Endothelial cell of umbilical vein (primary cell): ENCODE results near the gene TIFAB. TPM values are rescaled to one million over a fixed set of nuclear protein-coding genes. Genes with fewer than 3 reads are reported as not detected.

Experiments used
- BruUV-seq: library from RNA; stranded (reverse); fragments of 400-500 nt; replicated peaks from 2 replicates; lab custom pipeline; 2021; lab: Mats Ljungman, UMichigan
- CTCF ChIA-PET: fragments of 300-600, 350-600 bp; sonication (Branson Sonifier 250); formaldehyde crosslinking; loops from one replicate; lab custom pipeline; 2021; ENCODE audit warnings: antibody characterized with exemption, inconsistent platforms; lab: Charles Lee
- POLR2A ChIA-PET: fragments of 300-600, 350-600 bp; sonication (Branson Sonifier 250); formaldehyde crosslinking; loops from one replicate; lab custom pipeline; 2021; ENCODE audit warnings: antibody characterized with exemption, inconsistent platforms; lab: Charles Lee
- DNase-seq: peaks from one replicate; pipeline ENCODE4 v3.0.0-alpha.2; 2011; ENCODE audit warnings: low read depth, low spot score
- FAIRE-seq: peaks from 2 replicates; lab custom pipeline; 2011; peaks lifted over from hg19 to GRCh38; lab: Jason Lieb, UNC
- H2AFZ ChIP-seq: 2 replicates; pipeline ENCODE4 v1.6.0; 2012; ENCODE audit warnings: low read depth, low read length, control low read depth, inconsistent platforms
- H3K27ac ChIP-seq: 2 replicates; pipeline ENCODE4 v1.5.1; 2011; ENCODE audit warnings: low read depth, mild to moderate bottlenecking, control low read depth, low read length, moderate library complexity; ENCODE audit not compliant: insufficient read depth
- H3K27me3 ChIP-seq, 2 experiments: 2 replicates each; pipeline versions ENCODE4 v1.6.0 to v1.6.1; 2011; ENCODE audit warnings: low read length in 2 of 2, mixed read lengths in 1 of 2; ENCODE audit not compliant: control insufficient read depth in 2 of 2, insufficient read depth in 2 of 2
- H3K36me3 ChIP-seq, 2 experiments: 2 replicates in 1 of 2; 3 replicates in 1 of 2; pipeline ENCODE4 v1.5.1; 2011; ENCODE audit warnings: low read length in 2 of 2, mild to moderate bottlenecking in 1 of 2, moderate library complexity in 1 of 2; ENCODE audit not compliant: control insufficient read depth in 2 of 2, insufficient read depth in 2 of 2; ENCODE audit errors: extremely low read depth in 1 of 2
- H3K4me1 ChIP-seq: 3 replicates; pipeline ENCODE4 v1.5.1; 2011; ENCODE audit warnings: mild to moderate bottlenecking, low read length; ENCODE audit not compliant: control insufficient read depth, insufficient read depth; ENCODE audit errors: extremely low read depth
- H3K4me2 ChIP-seq: 2 replicates; pipeline ENCODE4 v1.6.1; 2011; ENCODE audit warnings: low read length, control low read depth, mixed read lengths; ENCODE audit not compliant: insufficient read depth
- H3K4me3 ChIP-seq, 3 experiments: fragments of 200-600 bp in 1 of 3; sonication (generic), shearing (Covaris generic) in 1 of 3; replicated peaks in 1 of 3; 2 replicates each; pipeline ENCODE4 v1.5.1; 2011 to 2016; ENCODE audit warnings: control low read depth in 3 of 3, low read length in 3 of 3, mild to moderate bottlenecking in 2 of 3, inconsistent platforms in 1 of 3, low read depth in 1 of 3, moderate library complexity in 1 of 3; ENCODE audit not compliant: insufficient read depth in 1 of 3
- H3K79me2 ChIP-seq: 2 replicates; pipeline ENCODE4 v1.6.0; 2012; ENCODE audit warnings: low read length, inconsistent platforms; ENCODE audit not compliant: control insufficient read depth, insufficient read depth
- H3K9ac ChIP-seq: replicated peaks from 2 replicates; pipeline ENCODE3; 2011; ENCODE audit warnings: low read length, control low read depth; ENCODE audit not compliant: insufficient read depth; ENCODE audit errors: extremely low read depth
- H3K9me1 ChIP-seq: replicated peaks from 3 replicates; pipeline ENCODE4 v1.6.0; 2011; ENCODE audit warnings: mild to moderate bottlenecking, low read length; ENCODE audit not compliant: control insufficient read depth, insufficient read depth; ENCODE audit errors: extremely low read depth
- H3K9me3 ChIP-seq: replicated peaks from 2 replicates; pipeline ENCODE4 v1.5.1; 2012; ENCODE audit warnings: low read length, inconsistent platforms; ENCODE audit not compliant: control insufficient read depth, insufficient read depth
- H4K20me1 ChIP-seq: replicated peaks from 2 replicates; pipeline ENCODE3; 2011; ENCODE audit warnings: mild to moderate bottlenecking, low read length; ENCODE audit not compliant: control insufficient read depth, insufficient read depth; ENCODE audit errors: extremely low read depth
- CTCF ChIP-seq, 2 donors: IDR thresholded peaks; 1 replicate in 1 of 2; 2 replicates in 1 of 2; pipeline ENCODE4 v1.5.1; 2011; ENCODE audit warnings: low read length in 2 of 2, mild to moderate bottlenecking in 2 of 2, moderate library complexity in 2 of 2, control low read depth in 1 of 2, inconsistent platforms in 1 of 2, low read depth in 1 of 2; ENCODE audit not compliant: insufficient read depth in 1 of 2; ENCODE audit errors: extremely low read depth in 1 of 2
- EZH2 ChIP-seq: IDR thresholded peaks from 2 replicates; pipeline ENCODE4 v1.6.1; 2012; ENCODE audit warnings: borderline replicate concordance, low read depth, mild to moderate bottlenecking, moderate library complexity, low read length, inconsistent platforms; ENCODE audit not compliant: severe bottlenecking
- FOS ChIP-seq: IDR thresholded peaks from 2 replicates; pipeline ENCODE4 v1.6.1; 2011; ENCODE audit warnings: mild to moderate bottlenecking, low read length, moderate library complexity, borderline replicate concordance; ENCODE audit not compliant: insufficient read depth
- GATA2 ChIP-seq: IDR thresholded peaks from 2 replicates; pipeline ENCODE4 v1.7.0; 2011; ENCODE audit warnings: low read depth, mild to moderate bottlenecking, moderate library complexity, mixed read lengths, low read length; ENCODE audit not compliant: insufficient read length, insufficient read depth
- JUN ChIP-seq: IDR thresholded peaks from 2 replicates; pipeline ENCODE4 v1.6.1; 2011; ENCODE audit warnings: borderline replicate concordance, low read depth; ENCODE audit not compliant: insufficient read length, insufficient read depth
- MAX ChIP-seq: IDR thresholded peaks from 2 replicates; pipeline ENCODE4 v1.6.1; 2011; ENCODE audit not compliant: insufficient read depth, insufficient read length
- MYC ChIP-seq: IDR thresholded peaks from one replicate; pipeline ENCODE4 v1.6.1; 2011; ENCODE audit warnings: mild to moderate bottlenecking, low read depth, low read length
- POLR2A ChIP-seq: IDR thresholded peaks from 2 replicates; pipeline ENCODE4 v1.6.1; 2012; ENCODE audit warnings: low read depth, mild to moderate bottlenecking, control low read depth, low read length
- POLR2AphosphoS5 ChIP-seq: IDR thresholded peaks from 2 replicates; pipeline ENCODE4 v1.6.1; 2012; ENCODE audit warnings: low read depth, mild to moderate bottlenecking, control low read depth, low read length, moderate library complexity; ENCODE audit not compliant: insufficient read depth
- dilution Hi-C: fragments of 300-500 bp; cut with MboI; formaldehyde crosslinking; loops from one replicate; pipeline ENCODE4 v1.15.0; 2019; ENCODE audit warnings: low sequenced_read_pairs; ENCODE audit not compliant: extremely low pct_ligation_motif_present
- intact Hi-C: fragments of 100-400 bp; cut with micrococcal nuclease; formaldehyde crosslinking; loops from one replicate; pipeline ENCODE4 v1.10.0; 2022
- polyA plus RNA-seq, 4 experiments: library from polyadenylated mRNA; depleted of rRNA in 3 of 4; stranded (reverse) in 3 of 4; unstranded in 1 of 4; fragments of >200 nt; gene quantifications; 2 replicates each; pipeline versions ENCODE4 v1.2.1 to v1.2.3, GENCODE V29; 2011 to 2012; ENCODE audit warnings: missing spikeins in 1 of 4
- total RNA-seq: library from RNA; stranded (reverse); gene quantifications from 2 replicates; pipeline ENCODE4 v1.2.3, GENCODE V29; 2021

Gene TIFAB
- total and polyA plus RNA-seq, 2 donors (not counting 3 experiments of a cell fraction or from before 2014, with no cell fraction given): not detected

- Histone ChIP-seq H3K9me3 (no peaks in the 10 kb centered on the region), H2AFZ (no peak overlapping the region), H3K4me2 (no peak overlapping the region), H3K4me1 (no peaks in the 10 kb centered on the region), H3K4me3 (no peak overlapping the region), H3K9me1 (no peaks in the 10 kb centered on the region), H3K27ac (no peak overlapping the region), H3K27me3 (peaks cover 17 to 21% of the 10 kb centered on the region in 2 experiments), H3K9ac (no peak overlapping the region), H3K79me2 (no peaks in the 10 kb centered on the region), H3K36me3 (no peaks in the 10 kb centered on the region), H4K20me1 (no peaks in the 10 kb centered on the region)
- dilution Hi-C loops (loop anchor here (25.0 kb wide), 1 partner anchor 104 kb away; no protein-coding TSS in a partner anchor), intact Hi-C loops (no loop called here)
- POLR2A ChIA-PET: no interaction called here
- no peak for DNase-seq
- FAIRE-seq: no peak
- no peak for TF ChIP-seq CTCF (IDR thresholded peaks at IDR 0.05; ENCODE audit: extremely low read depth in 1 of 2, insufficient read depth in 1 of 2, low read depth in 1 of 2, low read length in 2 of 2)
- TF ChIP-seq EZH2: no peak
- TF ChIP-seq POLR2AphosphoS5: no peak
- TF ChIP-seq FOS: no peak
- no peak for TF ChIP-seq MAX
- TF ChIP-seq MYC: no peak
- no peak for TF ChIP-seq GATA2
- no peak for TF ChIP-seq JUN
- TF ChIP-seq POLR2A: no peak
- no TSS peak for BruUV-seq
- CTCF ChIA-PET: interaction anchor here (0.6 to 21.5 kb wide), 17 partner anchors 8 to 372 kb away, joined by 3 to 664 read pairs (median 8); partner anchors contain the start of gene DCANP1
Observed at GRCh38 chr5:135458356-135458755, 6.2 kb upstream of the TIFAB start.
